HPDE6-E6E7 (cell line): ENCODE measurements around the gene GATAD2B.
"Not testable (repeated sequence)": the region's sequence is repeated elsewhere in the genome, so short reads cannot be mapped to it uniquely, and the experiment has no call there.

ENCODE experiments used
- DNase-seq: peaks from one replicate; pipeline ENCODE4 v3.0.0; 2011; ENCODE audit warnings: missing footprints; ENCODE audit errors: extremely low spot score

GATAD2B gene

DNA sequence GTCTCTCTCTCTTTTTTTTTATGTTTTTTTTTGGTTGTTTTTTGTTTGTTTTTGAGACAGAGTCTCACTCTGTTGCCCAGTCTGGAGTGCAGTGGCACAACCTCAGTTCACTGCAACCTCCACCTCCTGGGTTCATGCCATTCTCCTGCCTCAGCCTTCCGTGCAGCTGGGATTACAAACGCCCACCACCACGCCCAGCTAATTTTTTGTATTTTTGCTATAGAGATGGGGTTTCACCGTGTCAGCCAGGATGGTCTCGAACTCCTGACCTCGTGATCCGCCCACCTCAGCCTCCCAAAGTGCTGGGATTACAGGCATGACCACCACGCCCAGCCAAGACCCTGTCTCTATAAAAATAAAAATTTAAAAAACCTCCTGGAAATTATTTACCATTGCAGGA, 88.8 kb downstream of the GATAD2B start:
- DNase-seq = not testable (repeated sequence)

DNA sequence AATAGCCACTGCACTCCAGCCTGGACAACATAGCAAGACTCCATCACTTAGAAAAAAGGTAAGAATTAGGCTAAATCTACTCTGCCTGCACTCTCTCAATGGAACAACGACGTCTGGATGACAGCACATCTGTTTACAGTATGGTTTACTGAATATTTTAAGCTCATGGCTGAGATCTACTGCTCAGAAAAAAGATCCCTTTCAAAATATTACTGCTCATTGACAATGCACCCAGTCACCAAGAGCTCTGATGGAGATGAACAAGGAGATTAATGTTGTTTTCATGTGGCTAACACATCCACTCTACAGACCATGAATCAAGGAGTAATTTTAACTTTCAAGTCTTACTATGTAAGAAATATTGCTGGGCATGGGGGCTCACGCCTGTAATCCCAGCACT, 89.6 kb downstream of the GATAD2B start:
- DNase-seq = no peak

- no peak for DNase-seq
Measured at GRCh38 chr1:153832293-153832692, 90.5 kb downstream of the GATAD2B start.

DNA sequence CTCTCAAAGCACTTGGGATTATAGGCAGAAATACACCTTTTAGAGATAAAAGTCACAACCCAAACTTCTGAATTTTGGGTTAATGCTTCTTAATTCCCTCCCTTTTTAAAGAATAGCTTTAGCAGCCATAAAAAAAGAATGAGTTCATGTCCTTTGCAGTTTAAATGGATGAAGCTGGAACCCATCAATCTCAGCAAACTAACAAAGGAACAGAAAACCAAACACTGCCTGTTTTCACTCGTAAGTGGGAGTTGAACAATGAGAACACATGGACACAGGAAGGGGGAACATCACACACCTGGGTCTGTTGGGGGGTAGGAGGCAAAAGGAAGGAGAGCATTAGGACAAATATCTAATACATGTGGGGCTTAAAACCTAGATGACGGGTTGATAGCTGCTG, 91.7 kb downstream of the GATAD2B start:
- DNase-seq = no peak

GRCh38 chr1:153827168-153827964, 95.4 kb downstream of the GATAD2B start:
- no peak for DNase-seq

GRCh38 chr1:153818876-153819275, 103.9 kb downstream of the GATAD2B start:
- no peak for DNase-seq

DNA sequence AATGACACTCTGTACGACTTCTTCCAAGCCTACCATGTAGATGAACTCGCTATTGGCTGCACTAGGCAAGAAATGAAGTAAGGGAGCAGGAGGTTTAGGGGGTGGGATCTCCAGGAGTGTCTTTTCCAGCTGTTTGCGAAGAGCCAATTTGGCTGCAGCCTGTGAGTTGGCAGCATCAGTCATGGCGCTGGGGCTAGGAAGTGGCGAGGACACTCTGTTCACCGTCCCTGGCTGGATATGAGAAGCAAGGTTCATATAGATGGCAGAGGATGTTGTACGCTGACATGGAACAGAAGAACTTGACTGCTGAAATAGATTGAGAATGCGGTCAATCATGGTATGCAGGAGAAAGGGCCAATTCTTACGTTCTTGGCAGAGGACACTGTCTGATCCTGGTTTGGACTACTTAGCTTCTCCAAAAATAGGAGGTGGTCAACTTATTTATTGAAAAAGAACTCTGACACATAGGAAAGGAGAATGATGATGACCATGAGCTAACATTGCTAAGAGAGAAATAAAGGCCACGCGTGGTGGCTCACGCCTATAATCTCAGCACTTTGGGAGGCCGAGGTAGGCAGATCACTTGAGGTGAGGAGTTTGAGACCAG, 106.4 kb downstream of the GATAD2B start:
- DNase-seq = no peak

- DNase-seq = no peak
Measured at GRCh38 chr1:153805886-153806719, 116.7 kb downstream of the GATAD2B start.

GRCh38 chr1:153805042-153805745, 117.6 kb downstream of the GATAD2B start:
- peak; percentile 64 for DNase-seq

DNA sequence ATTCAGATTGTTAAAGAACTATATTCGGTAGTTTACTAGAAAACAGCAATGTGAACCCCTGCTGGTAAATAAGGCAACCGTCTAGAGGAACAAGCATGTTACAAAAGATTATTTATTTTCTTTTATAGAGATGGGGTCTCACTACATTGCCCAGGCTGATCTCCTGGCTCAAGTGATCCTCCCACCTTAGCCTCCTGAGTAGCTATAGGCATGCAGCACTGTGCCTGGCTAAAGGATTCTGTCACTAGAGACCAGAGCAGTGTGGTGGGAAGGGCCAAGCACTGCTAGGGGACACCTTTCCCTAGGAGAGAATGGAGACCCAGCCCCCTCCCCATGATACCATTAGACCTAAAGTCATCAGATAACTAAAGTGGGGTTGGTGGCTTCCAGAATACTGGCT, 118.7 kb downstream of the GATAD2B start:
- DNase-seq = no peak

- no peak for DNase-seq
Measured at GRCh38 chr1:153803470-153804056, 119.2 kb downstream of the GATAD2B start.

DNA sequence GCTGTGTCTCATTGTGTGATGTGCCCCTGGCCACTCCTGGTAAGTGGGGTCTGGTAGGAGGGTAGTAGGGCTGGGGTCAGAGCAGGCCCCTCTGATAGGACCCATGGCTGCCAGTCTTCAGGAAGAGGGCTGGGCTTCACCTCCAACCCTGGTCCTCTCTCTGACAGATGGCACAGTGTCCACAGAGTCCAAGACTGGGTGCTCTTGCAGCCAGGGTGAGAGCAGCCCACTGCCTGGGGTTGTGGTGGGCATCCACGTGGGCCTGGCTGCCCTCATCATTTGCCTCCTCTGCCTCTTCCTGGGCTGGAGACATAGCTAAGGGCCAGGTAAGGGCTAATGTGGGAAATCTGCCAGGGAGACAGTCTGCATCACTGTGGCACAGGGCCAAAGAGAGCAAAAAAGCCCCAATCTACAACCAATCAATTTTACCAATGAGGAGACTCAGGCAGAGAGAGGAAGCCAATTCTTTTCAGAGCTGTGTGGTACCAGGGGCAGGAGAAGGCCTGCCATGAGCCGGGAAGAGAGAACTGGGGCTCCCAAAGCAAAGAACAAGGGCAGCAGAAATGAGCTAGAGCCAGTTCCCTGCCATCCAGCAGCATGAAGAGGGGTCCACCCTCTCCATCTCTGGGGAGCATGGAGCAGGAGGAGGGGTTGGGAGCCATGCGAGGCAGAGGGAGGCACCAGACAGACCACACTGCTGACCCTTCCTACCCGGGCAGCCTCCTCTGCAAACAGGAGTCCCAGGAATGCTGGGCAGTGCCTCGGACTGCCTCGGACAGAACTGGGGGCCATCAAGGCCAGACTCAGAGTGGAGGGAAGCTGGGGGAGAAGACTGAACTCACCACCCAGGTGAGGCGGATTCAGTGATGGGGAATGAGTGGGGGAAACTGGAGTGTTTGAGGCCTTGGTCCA, 120.7 kb downstream of the GATAD2B start:
- no peak for DNase-seq

DNA sequence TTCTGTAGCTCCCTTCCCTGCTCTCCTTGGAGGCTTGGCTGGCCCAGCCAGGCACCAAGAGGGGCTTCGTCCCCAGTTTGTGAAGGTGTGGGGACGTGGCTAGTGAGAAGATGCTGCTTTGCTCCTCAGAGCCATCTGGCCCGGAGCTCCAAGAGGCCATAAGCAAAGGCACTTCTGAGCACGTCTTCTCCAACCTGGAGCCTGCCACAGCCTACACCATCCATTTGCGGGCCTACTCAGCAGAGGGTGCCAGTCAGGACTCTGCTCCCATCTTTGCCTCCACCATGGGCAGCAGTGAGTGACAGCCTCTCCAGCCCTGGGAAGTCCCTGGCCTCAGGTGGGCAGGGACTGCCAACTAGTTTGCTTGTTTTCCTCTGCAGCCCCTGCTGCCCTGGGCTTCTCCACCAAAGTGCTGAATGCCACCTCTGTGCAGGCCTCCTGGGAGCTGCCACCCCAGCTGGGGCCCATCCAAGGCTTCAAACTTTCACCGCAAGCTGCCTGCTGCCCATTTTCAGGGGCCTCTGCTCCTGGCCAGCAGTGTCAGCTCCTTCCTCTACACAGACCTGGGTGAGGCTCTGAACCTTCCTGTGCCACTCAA, 121.6 kb downstream of the GATAD2B start:
- no peak for DNase-seq

DNA sequence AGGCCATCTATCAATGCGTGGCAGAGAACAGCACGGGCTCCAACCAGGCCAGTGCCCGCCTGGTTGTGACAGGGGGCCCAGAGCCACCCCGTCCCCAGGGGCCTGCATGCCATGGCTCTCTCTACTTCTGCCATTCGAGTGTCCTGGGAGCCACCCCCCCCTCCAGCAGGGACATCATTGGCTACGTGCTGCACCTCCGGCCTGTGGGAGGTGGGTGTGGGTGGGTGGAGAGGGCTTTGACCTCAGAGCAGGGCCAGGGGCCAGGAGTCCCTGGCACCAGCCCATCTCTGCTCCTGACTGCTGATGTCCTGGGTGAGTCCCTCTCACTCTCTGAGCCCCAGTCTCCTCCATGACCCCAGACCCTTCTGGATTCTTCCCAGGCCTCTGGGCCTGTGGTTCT, 122.3 kb downstream of the GATAD2B start:
- DNase-seq = no peak

DNA sequence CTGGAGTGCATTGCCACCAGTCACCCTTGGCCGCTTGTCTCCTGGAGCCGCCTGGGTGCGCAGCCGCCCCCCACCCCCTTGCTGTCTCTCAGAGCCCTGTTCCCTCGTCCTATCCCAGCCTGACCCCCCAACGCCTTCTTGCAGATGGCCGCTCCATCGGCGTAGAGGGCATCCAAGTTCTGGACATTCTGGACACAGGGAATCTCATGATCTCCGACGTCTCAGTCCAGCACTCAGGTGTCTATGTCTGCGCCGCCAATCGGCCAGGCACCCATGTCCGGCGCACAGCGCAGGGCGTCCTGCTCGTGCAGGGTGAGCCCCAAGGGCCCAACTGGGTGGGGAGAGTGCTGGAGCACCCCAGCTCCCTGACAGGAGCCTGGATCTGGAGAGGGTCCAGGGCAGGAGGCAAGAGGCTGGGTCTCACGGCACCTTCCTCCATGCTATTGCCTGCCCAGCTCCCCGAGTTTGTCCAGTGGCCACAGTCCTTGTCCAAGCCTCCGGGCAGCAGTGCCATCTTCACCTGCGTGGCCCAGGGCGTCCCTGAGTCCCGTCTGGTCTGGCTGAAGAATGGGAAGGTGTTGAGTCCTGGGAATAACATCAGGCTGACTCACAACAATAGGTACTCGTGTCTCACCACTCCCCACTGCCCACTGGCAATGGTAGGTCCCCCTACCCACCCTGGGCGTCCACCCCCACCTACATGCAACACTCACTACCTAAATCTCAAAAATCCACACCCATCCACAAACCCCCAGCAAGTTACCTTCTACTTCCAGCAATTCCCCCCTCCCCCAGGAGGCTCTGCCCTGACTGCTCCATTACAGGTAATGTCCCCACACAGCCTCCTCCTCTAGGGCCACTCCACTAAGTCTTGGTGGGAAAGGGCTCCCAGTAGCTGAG, 123.0 kb downstream of the GATAD2B start:
- DNase-seq = no peak

DNA sequence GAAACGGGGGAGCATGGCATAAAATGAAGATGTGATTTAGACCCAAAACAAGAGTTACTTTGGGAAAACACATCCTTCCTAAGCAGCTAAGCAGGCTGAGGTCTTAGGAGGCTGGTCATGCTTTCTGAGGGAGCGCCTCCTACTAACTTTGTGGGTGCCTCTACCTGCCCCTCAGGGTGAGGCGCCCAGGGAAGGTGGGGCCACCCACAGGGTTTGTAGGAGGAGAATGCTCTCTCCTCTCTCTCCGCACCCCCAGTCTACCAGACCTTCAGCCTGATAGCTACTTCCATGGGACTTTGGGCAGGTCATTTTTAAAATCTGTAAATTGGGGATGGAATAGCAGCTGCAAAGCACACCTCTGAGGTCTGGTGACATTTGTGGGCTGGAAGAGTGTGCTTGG, 123.8 kb downstream of the GATAD2B start:
- no peak for DNase-seq

- DNase-seq = no peak
Measured at GRCh38 chr1:153798468-153798780, 124.3 kb downstream of the GATAD2B start.

DNA sequence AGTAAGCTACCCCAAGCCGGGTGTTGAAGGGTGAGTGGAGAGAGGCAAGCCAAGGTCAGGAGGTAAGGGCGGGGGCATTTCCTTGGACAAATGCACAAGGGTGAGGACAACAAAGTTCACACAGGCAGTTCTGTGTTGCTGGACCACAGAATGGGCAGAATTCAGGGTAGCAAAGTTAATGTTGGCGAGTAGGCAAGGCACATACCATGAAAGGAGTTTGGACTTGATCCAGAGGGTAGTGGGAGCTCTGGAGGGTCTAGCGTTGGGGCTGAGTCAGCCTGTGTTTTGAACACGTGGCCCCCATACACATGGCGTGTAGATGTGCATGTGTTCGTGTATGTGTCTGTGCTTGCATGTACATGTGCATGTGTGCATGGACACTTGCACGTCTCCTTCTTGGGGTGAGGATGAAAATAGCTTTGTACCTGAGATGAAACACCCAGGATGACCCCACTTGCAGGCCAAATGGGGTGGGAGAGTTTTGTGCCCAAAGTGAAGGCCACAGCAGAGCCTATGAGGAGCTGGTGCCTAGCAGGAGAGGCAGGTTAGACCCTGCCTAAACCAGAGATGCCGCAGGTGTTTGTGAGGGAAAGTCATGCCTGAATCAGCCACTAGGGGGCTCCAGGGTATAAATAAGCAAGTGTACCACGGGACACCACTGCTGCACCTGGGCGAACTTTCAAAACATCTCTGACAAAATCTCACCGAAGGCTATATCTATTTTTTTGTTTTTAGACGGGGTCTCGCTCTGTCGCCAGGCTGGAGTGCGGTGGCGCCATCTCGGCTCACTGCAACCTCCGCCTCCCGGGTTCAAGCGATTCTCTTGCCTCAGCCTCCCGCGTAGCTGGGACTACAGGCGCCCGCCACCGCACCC, 125.7 kb downstream of the GATAD2B start:
- DNase-seq = peak; percentile 79
